Endothelial cell of umbilical vein (primary cell): Measurements from ENCODE around the gene CBLB. TPM values are rescaled to one million over a fixed set of nuclear protein-coding genes. Genes with fewer than 3 reads are reported as not detected.

Source experiments
- BruUV-seq: library from RNA; stranded (reverse); fragments of 400-500 nt; replicated peaks from 2 replicates; lab custom pipeline; 2021; lab: Mats Ljungman, UMichigan
- CTCF ChIA-PET: fragments of 300-600, 350-600 bp; sonication (Branson Sonifier 250); formaldehyde crosslinking; loops from one replicate; lab custom pipeline; 2021; ENCODE audit warnings: antibody characterized with exemption, inconsistent platforms; lab: Charles Lee
- POLR2A ChIA-PET: fragments of 300-600, 350-600 bp; sonication (Branson Sonifier 250); formaldehyde crosslinking; loops from one replicate; lab custom pipeline; 2021; ENCODE audit warnings: antibody characterized with exemption, inconsistent platforms; lab: Charles Lee
- DNase-seq: peaks from one replicate; pipeline ENCODE4 v3.0.0-alpha.2; 2011; ENCODE audit warnings: low read depth, low spot score
- FAIRE-seq: peaks from 2 replicates; lab custom pipeline; 2011; peaks lifted over from hg19 to GRCh38; lab: Jason Lieb, UNC
- H2AFZ ChIP-seq: 2 replicates; pipeline ENCODE4 v1.6.0; 2012; ENCODE audit warnings: low read depth, low read length, control low read depth, inconsistent platforms
- H3K27ac ChIP-seq: 2 replicates; pipeline ENCODE4 v1.5.1; 2011; ENCODE audit warnings: low read depth, mild to moderate bottlenecking, control low read depth, low read length, moderate library complexity; ENCODE audit not compliant: insufficient read depth
- H3K27me3 ChIP-seq, 2 experiments: 2 replicates each; pipeline versions ENCODE4 v1.6.0 to v1.6.1; 2011; ENCODE audit warnings: low read length in 2 of 2, mixed read lengths in 1 of 2; ENCODE audit not compliant: control insufficient read depth in 2 of 2, insufficient read depth in 2 of 2
- H3K36me3 ChIP-seq, 2 experiments: 2 replicates in 1 of 2; 3 replicates in 1 of 2; pipeline ENCODE4 v1.5.1; 2011; ENCODE audit warnings: low read length in 2 of 2, mild to moderate bottlenecking in 1 of 2, moderate library complexity in 1 of 2; ENCODE audit not compliant: control insufficient read depth in 2 of 2, insufficient read depth in 2 of 2; ENCODE audit errors: extremely low read depth in 1 of 2
- H3K4me1 ChIP-seq: 3 replicates; pipeline ENCODE4 v1.5.1; 2011; ENCODE audit warnings: mild to moderate bottlenecking, low read length; ENCODE audit not compliant: control insufficient read depth, insufficient read depth; ENCODE audit errors: extremely low read depth
- H3K4me2 ChIP-seq: 2 replicates; pipeline ENCODE4 v1.6.1; 2011; ENCODE audit warnings: low read length, control low read depth, mixed read lengths; ENCODE audit not compliant: insufficient read depth
- H3K4me3 ChIP-seq, 3 experiments: fragments of 200-600 bp in 1 of 3; sonication (generic), shearing (Covaris generic) in 1 of 3; replicated peaks in 1 of 3; 2 replicates each; pipeline ENCODE4 v1.5.1; 2011 to 2016; ENCODE audit warnings: control low read depth in 3 of 3, low read length in 3 of 3, mild to moderate bottlenecking in 2 of 3, inconsistent platforms in 1 of 3, low read depth in 1 of 3, moderate library complexity in 1 of 3; ENCODE audit not compliant: insufficient read depth in 1 of 3
- H3K79me2 ChIP-seq: 2 replicates; pipeline ENCODE4 v1.6.0; 2012; ENCODE audit warnings: low read length, inconsistent platforms; ENCODE audit not compliant: control insufficient read depth, insufficient read depth
- H3K9ac ChIP-seq: replicated peaks from 2 replicates; pipeline ENCODE3; 2011; ENCODE audit warnings: low read length, control low read depth; ENCODE audit not compliant: insufficient read depth; ENCODE audit errors: extremely low read depth
- H3K9me1 ChIP-seq: replicated peaks from 3 replicates; pipeline ENCODE4 v1.6.0; 2011; ENCODE audit warnings: mild to moderate bottlenecking, low read length; ENCODE audit not compliant: control insufficient read depth, insufficient read depth; ENCODE audit errors: extremely low read depth
- H3K9me3 ChIP-seq: replicated peaks from 2 replicates; pipeline ENCODE4 v1.5.1; 2012; ENCODE audit warnings: low read length, inconsistent platforms; ENCODE audit not compliant: control insufficient read depth, insufficient read depth
- H4K20me1 ChIP-seq: replicated peaks from 2 replicates; pipeline ENCODE3; 2011; ENCODE audit warnings: mild to moderate bottlenecking, low read length; ENCODE audit not compliant: control insufficient read depth, insufficient read depth; ENCODE audit errors: extremely low read depth
- CTCF ChIP-seq, 2 donors: IDR thresholded peaks; 1 replicate in 1 of 2; 2 replicates in 1 of 2; pipeline ENCODE4 v1.5.1; 2011; ENCODE audit warnings: low read length in 2 of 2, mild to moderate bottlenecking in 2 of 2, moderate library complexity in 2 of 2, control low read depth in 1 of 2, inconsistent platforms in 1 of 2, low read depth in 1 of 2; ENCODE audit not compliant: insufficient read depth in 1 of 2; ENCODE audit errors: extremely low read depth in 1 of 2
- POLR2A ChIP-seq: IDR thresholded peaks from 2 replicates; pipeline ENCODE4 v1.6.1; 2012; ENCODE audit warnings: low read depth, mild to moderate bottlenecking, control low read depth, low read length
- POLR2AphosphoS5 ChIP-seq: IDR thresholded peaks from 2 replicates; pipeline ENCODE4 v1.6.1; 2012; ENCODE audit warnings: low read depth, mild to moderate bottlenecking, control low read depth, low read length, moderate library complexity; ENCODE audit not compliant: insufficient read depth
- dilution Hi-C: fragments of 300-500 bp; cut with MboI; formaldehyde crosslinking; loops from one replicate; pipeline ENCODE4 v1.15.0; 2019; ENCODE audit warnings: low sequenced_read_pairs; ENCODE audit not compliant: extremely low pct_ligation_motif_present
- intact Hi-C: fragments of 100-400 bp; cut with micrococcal nuclease; formaldehyde crosslinking; loops from one replicate; pipeline ENCODE4 v1.10.0; 2022
- polyA plus RNA-seq, 4 experiments: library from polyadenylated mRNA; depleted of rRNA in 3 of 4; stranded (reverse) in 3 of 4; unstranded in 1 of 4; fragments of >200 nt; gene quantifications; 2 replicates each; pipeline versions ENCODE4 v1.2.1 to v1.2.3, GENCODE V29; 2011 to 2012; ENCODE audit warnings: missing spikeins in 1 of 4
- total RNA-seq: library from RNA; stranded (reverse); gene quantifications from 2 replicates; pipeline ENCODE4 v1.2.3, GENCODE V29; 2021

Gene CBLB
- total and polyA plus RNA-seq, 2 donors (not counting 3 experiments of a cell fraction or from before 2014, with no cell fraction given) = 17.8 to 39.6 TPM

- no peak for FAIRE-seq
- H3K4me1 ChIP-seq = no peaks in the 10 kb centered on the region
Observed at GRCh38 chr3:105674437-105675065, 194.3 kb downstream of the CBLB start.

More at GRCh38 chr3:105674437-105675065, 194.3 kb downstream of the CBLB start:
- Histone ChIP-seq H3K4me3 (no peak overlapping the region), H3K36me3 (peaks cover 5% of the 10 kb centered on the region in 2 experiments), H3K4me2 (no peak overlapping the region), H3K9me3 (no peaks in the 10 kb centered on the region), H2AFZ (no peak overlapping the region), H3K9me1 (no peaks in the 10 kb centered on the region), H3K9ac (no peak overlapping the region), H3K27ac (no peak overlapping the region), H3K79me2 (no peaks in the 10 kb centered on the region), H4K20me1 (no peaks in the 10 kb centered on the region), H3K27me3 (no peaks in the 10 kb centered on the region)
- ChIA-PET POLR2A (no interaction called here), CTCF (interaction anchor here (1.1 kb wide), 1 partner anchor 1444 kb away, joined by 3 read pairs; no protein-coding TSS in a partner anchor)
- intact Hi-C loops = no loop called here
- DNase-seq = no peak
- dilution Hi-C loops = no loop called here
- TF ChIP-seq POLR2AphosphoS5 (no peak), CTCF (IDR thresholded peaks at IDR 0.05; ENCODE audit: extremely low read depth in 1 of 2, insufficient read depth in 1 of 2, low read depth in 1 of 2, low read length in 2 of 2) (no peak), POLR2A (no peak)
- BruUV-seq = no TSS peak
